Measurements from ENCODE around the gene ZFPM1.

Gene ZFPM1

DNA sequence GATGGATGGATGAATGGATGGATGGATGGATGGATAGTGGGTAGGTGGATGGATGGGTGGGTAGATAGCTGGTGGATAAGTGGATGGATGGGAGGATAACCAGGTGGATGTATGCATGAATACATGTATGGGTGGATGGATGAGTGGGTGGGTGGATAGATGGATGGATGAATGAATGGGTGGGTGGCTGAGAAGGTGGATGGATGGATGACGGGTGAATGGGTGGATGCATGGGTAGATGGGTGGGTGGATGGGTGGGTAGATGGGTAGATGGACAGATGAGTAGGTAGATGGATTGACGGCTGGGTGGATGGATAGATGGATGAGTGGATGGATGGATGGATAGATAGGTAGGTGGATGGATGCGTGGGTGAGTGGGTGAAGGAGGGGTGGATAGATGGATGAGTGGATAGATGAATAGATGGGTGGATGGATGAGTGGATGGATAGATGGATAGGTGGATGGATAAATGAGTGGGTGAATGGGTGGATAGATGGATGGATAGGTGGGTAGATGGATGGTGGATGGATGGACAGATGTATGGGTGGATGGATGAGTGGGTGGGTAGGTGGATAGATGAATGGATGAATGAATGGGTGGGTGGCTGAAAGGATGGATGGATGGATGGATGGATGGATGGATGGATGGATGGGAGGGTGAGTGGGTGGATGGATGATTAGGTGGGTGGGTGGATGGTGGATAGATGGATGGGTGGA, 67.0 kb downstream of the ZFPM1 start:
- Histone ChIP-seq H3K9ac (ENCODE audit: low read depth in 1 of 2, low read length in 2 of 2) (no peak overlapping the region), H3K27ac (ENCODE audit: low read depth in 2 of 2, low read length in 2 of 2) (no peak overlapping the region), H3K4me3 (ENCODE audit: low read length in 2 of 2) (no peak overlapping the region), H3K9me3 (ENCODE audit: control insufficient read depth in 2 of 2, low read length in 2 of 2) (no peaks in the 10 kb centered on the region), H3K27me3 (ENCODE audit: control insufficient read depth in 2 of 2, insufficient read depth in 2 of 2, low read length in 2 of 2) (peaks cover 0 to 3% of the 10 kb centered on the region in 2 donors), H3K36me3 (ENCODE audit: control insufficient read depth in 2 of 2, insufficient read depth in 2 of 2, low read length in 2 of 2) (no peaks in the 10 kb centered on the region), H3K4me1 (ENCODE audit: control insufficient read depth in 2 of 2, insufficient read depth in 2 of 2, low read length in 2 of 2) (peaks cover 0 to 2% of the 10 kb centered on the region in 2 donors)

DNA sequence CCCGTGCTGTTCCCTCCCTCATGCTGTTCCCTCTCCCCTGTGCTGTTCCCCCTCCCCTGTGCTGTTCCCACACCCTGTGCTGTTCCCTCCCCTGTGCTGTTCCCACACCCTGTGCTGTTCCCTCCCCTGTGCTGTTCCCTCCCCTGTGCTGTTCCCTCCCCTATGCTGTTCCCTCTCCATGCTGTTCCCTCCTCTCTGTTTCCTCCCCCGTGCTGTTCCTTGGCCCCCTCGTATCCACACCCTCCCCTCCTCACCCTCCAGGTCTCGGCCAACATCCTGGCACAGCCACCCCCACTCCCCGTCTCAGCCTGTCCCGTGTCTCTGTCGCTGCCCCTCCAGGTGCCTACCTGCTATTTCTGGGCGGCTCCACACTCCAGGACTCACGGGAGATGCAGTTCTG, 68.6 kb downstream of the ZFPM1 start:
- Histone ChIP-seq H3K4me3 (ENCODE audit: low read length in 2 of 2) (no peak overlapping the region), H3K36me3 (ENCODE audit: control insufficient read depth in 2 of 2, insufficient read depth in 2 of 2, low read length in 2 of 2) (no peaks in the 10 kb centered on the region), H3K27me3 (ENCODE audit: control insufficient read depth in 2 of 2, insufficient read depth in 2 of 2, low read length in 2 of 2) (no peaks in the 10 kb centered on the region), H3K27ac (ENCODE audit: low read depth in 2 of 2, low read length in 2 of 2) (no peak overlapping the region), H3K4me1 (ENCODE audit: control insufficient read depth in 2 of 2, insufficient read depth in 2 of 2, low read length in 2 of 2) (peaks cover 4 to 6% of the 10 kb centered on the region in 2 donors), H3K9ac (ENCODE audit: low read depth in 1 of 2, low read length in 2 of 2) (no peak overlapping the region), H3K9me3 (ENCODE audit: control insufficient read depth in 2 of 2, low read length in 2 of 2) (no peaks in the 10 kb centered on the region)

DNA sequence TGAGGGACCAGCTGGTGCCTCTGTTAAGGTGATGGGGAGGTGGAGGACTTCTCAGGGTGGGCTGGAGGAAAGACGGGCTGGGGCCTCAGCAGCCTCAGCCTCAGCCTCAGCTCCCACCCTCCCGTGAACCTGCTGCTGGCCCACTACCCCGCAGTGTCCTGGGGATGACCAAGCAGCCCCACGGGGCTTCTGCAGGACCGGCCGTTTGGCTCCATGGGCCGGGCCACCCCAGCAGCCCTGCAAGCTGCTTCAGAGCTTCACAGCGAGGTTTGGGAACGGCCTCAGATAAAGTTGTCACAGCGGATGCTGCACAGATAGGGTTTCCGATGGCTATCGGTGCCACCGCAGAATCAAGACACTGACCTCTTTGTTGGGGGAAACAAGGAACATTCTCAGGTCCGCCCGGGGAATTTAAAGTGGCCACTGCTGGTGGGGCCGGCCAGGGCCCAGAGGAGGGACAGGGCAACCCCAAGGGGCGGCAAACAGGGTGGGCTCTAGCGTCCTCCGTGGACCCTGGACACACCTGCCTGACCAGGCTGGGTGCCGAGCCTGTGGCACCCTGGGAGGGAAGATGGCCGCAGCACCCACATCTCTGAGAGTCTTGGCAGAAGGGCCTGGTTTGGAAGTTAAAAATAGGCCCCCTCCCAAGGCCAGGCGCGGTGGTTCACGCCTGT, 69.3 kb downstream of the ZFPM1 start:
- H3K36me3 ChIP-seq (ENCODE audit: control insufficient read depth in 2 of 2, insufficient read depth in 2 of 2, low read length in 2 of 2): no peaks in the 10 kb centered on the region
- H3K4me1 ChIP-seq (ENCODE audit: control insufficient read depth in 2 of 2, insufficient read depth in 2 of 2, low read length in 2 of 2): peaks cover 6 to 9% of the 10 kb centered on the region in 2 donors
- no peak overlapping the region for H3K27ac ChIP-seq (ENCODE audit: low read depth in 2 of 2, low read length in 2 of 2)
- no peak overlapping the region for H3K4me3 ChIP-seq (ENCODE audit: low read length in 2 of 2)
- no peaks in the 10 kb centered on the region for H3K27me3 ChIP-seq (ENCODE audit: control insufficient read depth in 2 of 2, insufficient read depth in 2 of 2, low read length in 2 of 2)
- no peak overlapping the region for H3K9ac ChIP-seq (ENCODE audit: low read depth in 1 of 2, low read length in 2 of 2)
- H3K9me3 ChIP-seq (ENCODE audit: control insufficient read depth in 2 of 2, low read length in 2 of 2): no peaks in the 10 kb centered on the region

DNA sequence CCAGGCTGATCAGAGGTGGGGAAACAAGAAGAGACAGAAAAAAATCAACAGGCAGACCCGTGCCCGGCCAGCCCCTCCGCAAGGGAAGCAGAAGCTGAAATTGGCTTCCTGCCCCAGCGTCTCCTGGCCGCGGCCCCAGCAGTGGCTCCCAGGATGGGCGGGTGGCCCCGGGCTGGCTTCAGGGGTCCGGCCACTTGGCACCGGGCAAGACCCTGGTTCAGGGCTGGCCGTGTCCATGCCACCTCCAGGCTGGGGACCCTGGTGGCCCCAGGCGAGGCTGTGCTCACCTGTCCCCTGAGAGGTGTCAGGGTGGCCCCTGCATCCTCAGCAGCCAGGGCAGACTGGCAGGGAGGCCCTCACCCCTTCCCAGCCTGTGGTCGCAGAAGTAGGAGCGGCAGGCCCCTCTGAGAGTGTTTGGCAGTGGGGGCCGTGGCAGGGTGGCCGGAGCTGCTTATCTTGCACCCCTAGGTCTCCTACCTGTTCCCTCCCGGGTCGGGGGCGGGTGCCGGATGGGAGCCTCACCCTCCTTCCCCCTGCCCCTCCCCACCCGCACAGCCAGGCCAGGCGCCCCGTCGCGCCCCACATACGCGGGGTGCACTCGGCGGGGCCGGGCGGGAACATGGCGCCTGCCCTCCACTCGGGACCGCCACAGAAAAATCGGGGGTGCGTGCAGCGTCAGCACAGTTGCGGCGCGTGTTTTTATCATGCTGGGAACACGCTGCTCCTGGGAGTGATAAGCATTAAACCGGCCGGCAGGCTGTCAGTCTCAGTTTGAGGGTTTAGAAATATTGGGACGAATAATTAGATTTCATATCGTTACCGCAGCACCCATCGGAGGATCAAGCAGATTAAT, 70.5 kb downstream of the ZFPM1 start:
- peaks cover 6 to 9% of the 10 kb centered on the region in 2 donors for H3K4me1 ChIP-seq (ENCODE audit: control insufficient read depth in 2 of 2, insufficient read depth in 2 of 2, low read length in 2 of 2)
- H3K9me3 ChIP-seq (ENCODE audit: control insufficient read depth in 2 of 2, low read length in 2 of 2): no peaks in the 10 kb centered on the region
- no peak overlapping the region for H3K27ac ChIP-seq (ENCODE audit: low read depth in 2 of 2, low read length in 2 of 2)
- no peaks in the 10 kb centered on the region for H3K27me3 ChIP-seq (ENCODE audit: control insufficient read depth in 2 of 2, insufficient read depth in 2 of 2, low read length in 2 of 2)
- no peak overlapping the region for H3K9ac ChIP-seq (ENCODE audit: low read depth in 1 of 2, low read length in 2 of 2)
- H3K36me3 ChIP-seq (ENCODE audit: control insufficient read depth in 2 of 2, insufficient read depth in 2 of 2, low read length in 2 of 2): no peaks in the 10 kb centered on the region
- no peak overlapping the region for H3K4me3 ChIP-seq (ENCODE audit: low read length in 2 of 2)

DNA sequence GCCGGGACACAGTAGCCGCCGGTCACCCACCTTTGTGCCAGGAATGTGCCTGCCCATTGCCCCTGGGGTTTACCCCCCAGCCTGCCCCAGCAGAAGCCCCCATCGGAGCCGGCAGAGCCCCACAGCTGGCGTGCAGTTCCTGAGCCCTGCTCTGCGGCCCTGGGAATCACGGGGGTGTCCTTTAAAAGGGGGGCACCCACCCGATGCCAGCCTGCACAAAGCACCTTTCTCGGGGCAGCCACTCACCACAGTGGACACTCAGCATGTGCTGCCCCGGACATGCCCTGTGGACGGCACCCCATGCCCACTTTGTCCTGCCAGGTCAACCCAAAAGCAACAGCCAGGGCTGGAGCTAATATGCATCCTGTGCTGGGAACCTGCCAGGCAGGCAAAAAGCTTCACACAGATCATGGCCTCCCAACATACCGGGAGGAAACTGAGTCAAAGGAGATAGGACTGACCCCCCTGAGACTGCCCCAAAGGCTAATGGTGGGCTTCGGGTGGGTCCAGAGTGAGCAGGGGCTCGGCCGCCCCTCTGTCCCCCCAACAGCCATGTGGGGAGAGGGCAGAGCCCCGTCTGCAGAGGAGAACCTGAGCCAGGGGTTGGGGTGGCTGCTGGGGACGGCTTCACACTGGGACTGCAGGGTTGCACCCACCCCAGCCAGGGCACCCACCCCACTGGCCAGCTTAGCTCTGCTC, 71.3 kb downstream of the ZFPM1 start:
- H3K4me3 ChIP-seq (ENCODE audit: low read length in 2 of 2): no peak overlapping the region
- no peak overlapping the region for H3K9ac ChIP-seq (ENCODE audit: low read depth in 1 of 2, low read length in 2 of 2)
- H3K27me3 ChIP-seq (ENCODE audit: control insufficient read depth in 2 of 2, insufficient read depth in 2 of 2, low read length in 2 of 2): no peaks in the 10 kb centered on the region
- H3K27ac ChIP-seq (ENCODE audit: low read depth in 2 of 2, low read length in 2 of 2): no peak overlapping the region
- H3K9me3 ChIP-seq (ENCODE audit: control insufficient read depth in 2 of 2, low read length in 2 of 2): no peaks in the 10 kb centered on the region
- no peaks in the 10 kb centered on the region for H3K36me3 ChIP-seq (ENCODE audit: control insufficient read depth in 2 of 2, insufficient read depth in 2 of 2, low read length in 2 of 2)
- peaks cover 6 to 9% of the 10 kb centered on the region in 2 donors for H3K4me1 ChIP-seq (ENCODE audit: control insufficient read depth in 2 of 2, insufficient read depth in 2 of 2, low read length in 2 of 2)

DNA sequence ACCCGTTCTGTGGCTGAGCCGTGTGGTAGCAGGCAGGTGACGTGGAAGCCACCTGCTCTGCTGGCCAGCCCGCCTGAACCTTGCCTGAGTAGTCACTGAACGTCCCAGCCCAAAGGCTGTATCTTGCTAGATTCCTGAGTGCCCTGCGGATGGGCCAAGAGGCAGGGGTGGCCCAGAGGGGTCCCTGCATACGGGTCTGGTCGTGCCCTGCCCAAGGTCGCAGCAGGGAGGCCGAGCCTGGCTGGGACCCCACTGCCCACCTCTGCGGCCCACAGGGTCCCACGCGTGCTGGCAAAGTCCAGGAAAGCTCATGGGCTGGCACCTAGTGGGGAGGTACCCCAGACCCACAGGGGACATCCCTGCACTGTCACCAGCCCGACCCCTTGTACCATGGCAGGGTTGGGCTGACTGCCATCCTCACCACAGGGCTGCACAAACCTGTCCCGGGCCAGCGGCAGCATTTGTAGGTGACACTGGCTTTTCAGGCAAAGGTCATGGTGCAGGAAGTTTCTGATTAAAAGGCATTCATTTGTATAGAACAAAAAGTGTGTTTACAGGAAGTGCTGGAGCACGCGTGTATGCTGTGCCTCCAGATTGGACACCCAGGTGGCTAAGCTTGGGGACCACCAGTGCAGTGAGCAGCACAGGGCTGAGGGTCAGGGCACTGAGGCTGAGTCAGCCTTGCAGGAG, 72.0 kb downstream of the ZFPM1 start:
- Histone ChIP-seq H3K27me3 (ENCODE audit: control insufficient read depth in 2 of 2, insufficient read depth in 2 of 2, low read length in 2 of 2) (no peaks in the 10 kb centered on the region), H3K9ac (ENCODE audit: low read depth in 1 of 2, low read length in 2 of 2) (no peak overlapping the region), H3K36me3 (ENCODE audit: control insufficient read depth in 2 of 2, insufficient read depth in 2 of 2, low read length in 2 of 2) (no peaks in the 10 kb centered on the region), H3K27ac (ENCODE audit: low read depth in 2 of 2, low read length in 2 of 2) (no peak overlapping the region), H3K4me3 (ENCODE audit: low read length in 2 of 2) (no peak overlapping the region), H3K4me1 (ENCODE audit: control insufficient read depth in 2 of 2, insufficient read depth in 2 of 2, low read length in 2 of 2) (peaks cover 6 to 9% of the 10 kb centered on the region in 2 donors), H3K9me3 (ENCODE audit: control insufficient read depth in 2 of 2, low read length in 2 of 2) (no peaks in the 10 kb centered on the region)

DNA sequence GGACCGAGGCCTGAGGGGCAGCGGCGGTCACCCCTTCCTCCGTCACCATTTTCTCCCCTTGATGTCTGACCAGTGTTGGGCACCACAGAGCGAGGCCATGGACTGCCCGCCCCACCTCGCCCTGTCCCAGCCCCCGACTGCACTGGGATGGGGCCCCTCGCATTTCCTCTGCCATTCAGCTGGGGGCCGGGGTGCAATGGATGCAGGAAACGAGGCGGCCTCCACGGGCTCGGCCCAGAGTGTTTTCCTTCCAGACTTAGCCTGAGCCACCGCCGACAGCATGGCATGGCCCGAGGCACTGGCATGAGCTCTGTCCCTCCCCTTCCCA, 72.5 kb downstream of the ZFPM1 start:
- Histone ChIP-seq H3K27ac (ENCODE audit: low read depth in 2 of 2, low read length in 2 of 2) (no peak overlapping the region), H3K9ac (ENCODE audit: low read depth in 1 of 2, low read length in 2 of 2) (no peak overlapping the region), H3K4me1 (ENCODE audit: control insufficient read depth in 2 of 2, insufficient read depth in 2 of 2, low read length in 2 of 2) (peaks cover 6 to 9% of the 10 kb centered on the region in 2 donors), H3K9me3 (ENCODE audit: control insufficient read depth in 2 of 2, low read length in 2 of 2) (no peaks in the 10 kb centered on the region), H3K36me3 (ENCODE audit: control insufficient read depth in 2 of 2, insufficient read depth in 2 of 2, low read length in 2 of 2) (no peaks in the 10 kb centered on the region), H3K4me3 (ENCODE audit: low read length in 2 of 2) (no peak overlapping the region), H3K27me3 (ENCODE audit: control insufficient read depth in 2 of 2, insufficient read depth in 2 of 2, low read length in 2 of 2) (no peaks in the 10 kb centered on the region)

DNA sequence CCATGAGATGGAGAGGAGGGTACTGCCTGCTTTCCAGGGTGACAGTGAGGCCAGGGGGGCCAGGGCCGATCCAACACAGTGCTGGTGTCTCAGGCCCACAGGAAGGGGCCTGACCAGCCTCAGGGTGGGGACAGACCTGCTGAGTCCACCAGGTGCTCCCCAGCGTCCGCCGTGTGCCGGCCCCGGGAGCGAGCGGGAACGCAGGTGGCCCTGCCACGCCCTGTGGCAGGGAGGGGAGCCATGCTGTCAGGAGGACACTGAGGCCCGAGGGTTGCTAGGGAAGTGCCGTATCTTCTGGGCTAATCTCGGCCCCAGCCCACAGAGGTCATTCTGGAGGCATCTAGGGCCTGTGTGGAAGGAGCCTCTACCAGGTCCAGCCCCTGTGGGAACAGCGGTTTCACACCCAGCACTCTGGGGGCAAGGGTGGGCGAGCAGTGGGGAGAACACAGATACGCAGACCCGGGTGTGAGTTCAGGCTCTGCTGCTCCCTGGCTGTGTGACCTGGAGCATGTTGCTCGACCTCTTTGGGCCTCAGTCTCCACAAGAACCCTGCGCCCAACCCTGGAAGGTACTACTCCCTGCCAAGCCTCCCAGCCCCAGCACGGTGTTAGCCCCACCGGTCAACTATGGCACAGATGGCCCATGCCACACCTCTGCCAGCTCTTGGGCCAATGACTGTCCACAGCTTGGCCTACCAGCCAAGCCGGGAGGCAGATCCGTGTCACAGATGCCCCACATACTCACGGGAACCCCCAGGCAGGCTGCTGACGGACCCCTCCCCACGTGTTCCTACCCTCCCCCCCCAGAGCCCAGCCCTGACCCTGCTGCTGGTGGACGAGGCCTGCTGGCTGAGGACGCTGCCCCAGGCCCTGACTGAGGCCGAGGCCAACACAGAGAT, 73.2 kb downstream of the ZFPM1 start:
- no peak overlapping the region for H3K9ac ChIP-seq (ENCODE audit: low read depth in 1 of 2, low read length in 2 of 2)
- no peaks in the 10 kb centered on the region for H3K36me3 ChIP-seq (ENCODE audit: control insufficient read depth in 2 of 2, insufficient read depth in 2 of 2, low read length in 2 of 2)
- H3K4me1 ChIP-seq (ENCODE audit: control insufficient read depth in 2 of 2, insufficient read depth in 2 of 2, low read length in 2 of 2): peaks cover 6 to 9% of the 10 kb centered on the region in 2 donors
- no peaks in the 10 kb centered on the region for H3K9me3 ChIP-seq (ENCODE audit: control insufficient read depth in 2 of 2, low read length in 2 of 2)
- H3K27me3 ChIP-seq (ENCODE audit: control insufficient read depth in 2 of 2, insufficient read depth in 2 of 2, low read length in 2 of 2): no peaks in the 10 kb centered on the region
- no peak overlapping the region for H3K4me3 ChIP-seq (ENCODE audit: low read length in 2 of 2)
- H3K27ac ChIP-seq (ENCODE audit: low read depth in 2 of 2, low read length in 2 of 2): no peak overlapping the region

DNA sequence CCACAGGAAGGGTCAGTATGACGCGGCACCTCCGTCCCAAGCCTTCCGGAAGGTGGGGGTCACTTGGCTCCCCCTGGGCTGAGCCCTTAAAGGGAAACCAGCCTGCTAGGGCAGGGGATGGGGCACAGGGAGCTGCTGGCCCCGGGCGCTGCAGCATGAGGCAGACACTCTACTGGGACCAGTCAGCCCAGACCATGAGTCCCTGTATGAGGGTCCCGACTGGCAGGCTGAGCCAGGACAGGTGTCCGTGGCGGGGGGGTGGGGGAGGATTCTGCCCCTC, 73.8 kb downstream of the ZFPM1 start:
- no peak overlapping the region for H3K9ac ChIP-seq (ENCODE audit: low read depth in 1 of 2, low read length in 2 of 2)
- no peak overlapping the region for H3K27ac ChIP-seq (ENCODE audit: low read depth in 2 of 2, low read length in 2 of 2)

More for the DNA sequence above, 73.8 kb downstream of the ZFPM1 start:
- peaks cover 6 to 9% of the 10 kb centered on the region in 2 donors for H3K4me1 ChIP-seq (ENCODE audit: control insufficient read depth in 2 of 2, insufficient read depth in 2 of 2, low read length in 2 of 2)
- no peaks in the 10 kb centered on the region for H3K27me3 ChIP-seq (ENCODE audit: control insufficient read depth in 2 of 2, insufficient read depth in 2 of 2, low read length in 2 of 2)
- H3K36me3 ChIP-seq (ENCODE audit: control insufficient read depth in 2 of 2, insufficient read depth in 2 of 2, low read length in 2 of 2): no peaks in the 10 kb centered on the region
- H3K4me3 ChIP-seq (ENCODE audit: low read length in 2 of 2): no peak overlapping the region
- H3K9me3 ChIP-seq (ENCODE audit: control insufficient read depth in 2 of 2, low read length in 2 of 2): no peaks in the 10 kb centered on the region

Measured in mucosa of rectum (tissue), 2 donors.